Measurements from ENCODE around the gene MERTK. TPM values are rescaled to one million over a fixed set of nuclear protein-coding genes. Genes with fewer than 3 reads are reported as not detected.

Gene MERTK
- total and polyA plus RNA-seq, 4 donors: 9.6 to 61.3 (median 24.2) TPM

GRCh38 chr2:112024896-112025491 lies 126.6 kb downstream of the MERTK start:
- peaks cover 0 to 10% of the 10 kb centered on the region in 2 donors for H3K36me3 ChIP-seq (ENCODE audit: control insufficient read depth in 1 of 2, insufficient read depth in 2 of 2, low read length in 1 of 2)

GRCh38 chr2:112026509-112026908 lies 128.1 kb downstream of the MERTK start:
- WGBS, 2 donors: 82 to 83% methylated on average over 8 of the region's 8 CpGs
- peaks cover 0 to 8% of the 10 kb centered on the region in 2 donors for H3K36me3 ChIP-seq (ENCODE audit: control insufficient read depth in 1 of 2, insufficient read depth in 2 of 2, low read length in 1 of 2)

More at GRCh38 chr2:112024896-112025491, 126.6 kb downstream of the MERTK start:
- H3K4me1 ChIP-seq (ENCODE audit: control insufficient read depth in 1 of 2, insufficient read depth in 2 of 2, low read length in 2 of 2): no peaks in the 10 kb centered on the region
- no peak for DNase-seq
- intact Hi-C loops (cut with DNase I): no loop called here
- 94% methylated on average over 12 of the region's 12 CpGs for WGBS, 2 donors
- no peaks in the 10 kb centered on the region for H3K27me3 ChIP-seq (ENCODE audit: control insufficient read depth in 1 of 2, insufficient read depth in 2 of 2, low read length in 1 of 2)
- peak; percentile 54 for ATAC-seq (ENCODE audit: low FRiP score)
- H3K4me3 ChIP-seq (ENCODE audit: low read length in 2 of 2): no peak overlapping the region
- no peak overlapping the region for H3K27ac ChIP-seq (ENCODE audit: low read depth in 1 of 2, low read length in 2 of 2)
- no peaks in the 10 kb centered on the region for H3K9me3 ChIP-seq (ENCODE audit: control insufficient read depth, low read length)

DNA sequence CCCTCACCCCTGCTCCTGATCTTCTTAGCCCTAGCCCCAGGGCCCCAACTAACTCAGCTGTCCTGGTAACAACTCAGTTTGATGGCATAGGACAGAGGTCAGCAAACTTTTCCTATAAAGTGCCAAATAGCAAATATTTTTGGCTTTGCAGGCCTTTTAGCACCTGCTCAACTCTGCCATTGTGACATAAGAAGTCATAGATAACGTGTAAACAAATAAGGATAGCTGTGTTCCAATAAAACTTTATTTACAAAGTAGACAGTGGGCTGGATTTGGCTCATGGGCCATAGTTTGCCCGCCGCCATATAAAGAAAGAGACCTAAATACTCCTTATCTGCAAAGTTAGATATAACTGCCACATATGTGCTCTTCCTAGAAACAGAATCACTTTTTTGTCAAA lies 129.4 kb downstream of the MERTK start:
- Histone ChIP-seq H3K27me3 (ENCODE audit: control insufficient read depth in 1 of 2, insufficient read depth in 2 of 2, low read length in 1 of 2) (no peaks in the 10 kb centered on the region), H3K4me3 (ENCODE audit: low read length in 2 of 2) (no peak overlapping the region), H3K36me3 (ENCODE audit: control insufficient read depth in 1 of 2, insufficient read depth in 2 of 2, low read length in 1 of 2) (peaks cover 0 to 2% of the 10 kb centered on the region in 2 donors), H3K9me3 (ENCODE audit: control insufficient read depth, low read length) (no peaks in the 10 kb centered on the region), H3K4me1 (ENCODE audit: control insufficient read depth in 1 of 2, insufficient read depth in 2 of 2, low read length in 2 of 2) (no peaks in the 10 kb centered on the region), H3K27ac (ENCODE audit: low read depth in 1 of 2, low read length in 2 of 2) (no peak overlapping the region)
- 99% methylated on average over 3 of the region's 3 CpGs for WGBS, 2 donors
- DNase-seq (no peak), ATAC-seq (ENCODE audit: low FRiP score) (no peak)
- intact Hi-C loops (cut with DNase I): no loop called here

More at GRCh38 chr2:112026509-112026908, 128.1 kb downstream of the MERTK start:
- Histone ChIP-seq H3K4me3 (ENCODE audit: low read length in 2 of 2) (no peak overlapping the region), H3K9me3 (ENCODE audit: control insufficient read depth, low read length) (no peaks in the 10 kb centered on the region), H3K4me1 (ENCODE audit: control insufficient read depth in 1 of 2, insufficient read depth in 2 of 2, low read length in 2 of 2) (no peaks in the 10 kb centered on the region), H3K27me3 (ENCODE audit: control insufficient read depth in 1 of 2, insufficient read depth in 2 of 2, low read length in 1 of 2) (no peaks in the 10 kb centered on the region), H3K27ac (ENCODE audit: low read depth in 1 of 2, low read length in 2 of 2) (no peak overlapping the region)
- no peak for DNase-seq
- intact Hi-C loops (cut with DNase I): no loop called here
- no peak for ATAC-seq (ENCODE audit: low FRiP score)

DNA sequence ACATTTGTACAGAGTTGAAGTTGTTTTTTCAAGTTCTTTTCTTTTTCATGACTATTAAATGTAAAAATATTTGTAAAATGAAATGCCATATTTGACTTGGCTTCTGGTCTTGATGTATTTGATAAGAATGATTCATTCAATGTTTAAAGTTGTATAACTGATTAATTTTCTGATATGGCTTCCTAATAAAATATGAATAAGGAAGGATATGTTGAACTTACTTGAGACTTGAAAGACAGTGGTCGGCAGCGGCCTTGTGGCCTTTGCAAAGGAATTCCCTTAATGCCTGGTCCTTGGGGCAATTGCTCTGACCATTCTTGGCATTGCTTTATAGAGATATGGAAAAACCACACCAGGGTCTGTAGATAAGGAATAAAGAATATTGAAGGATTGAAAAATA lies 130.8 kb downstream of the MERTK start:
- 2 to 11% methylated on average over 2 of the region's 2 CpGs for WGBS, 2 donors
- Histone ChIP-seq H3K9me3 (ENCODE audit: control insufficient read depth, low read length) (no peaks in the 10 kb centered on the region), H3K4me3 (ENCODE audit: low read length in 2 of 2) (no peak overlapping the region), H3K27ac (ENCODE audit: low read depth in 1 of 2, low read length in 2 of 2) (no peak overlapping the region), H3K4me1 (ENCODE audit: control insufficient read depth in 1 of 2, insufficient read depth in 2 of 2, low read length in 2 of 2) (no peaks in the 10 kb centered on the region), H3K36me3 (ENCODE audit: control insufficient read depth in 1 of 2, insufficient read depth in 2 of 2, low read length in 1 of 2) (peaks cover 0 to 2% of the 10 kb centered on the region in 2 donors), H3K27me3 (ENCODE audit: control insufficient read depth in 1 of 2, insufficient read depth in 2 of 2, low read length in 1 of 2) (no peaks in the 10 kb centered on the region)
- DNase-seq (no peak), ATAC-seq (ENCODE audit: low FRiP score) (no peak)
- intact Hi-C loops (cut with DNase I): no loop called here

DNA sequence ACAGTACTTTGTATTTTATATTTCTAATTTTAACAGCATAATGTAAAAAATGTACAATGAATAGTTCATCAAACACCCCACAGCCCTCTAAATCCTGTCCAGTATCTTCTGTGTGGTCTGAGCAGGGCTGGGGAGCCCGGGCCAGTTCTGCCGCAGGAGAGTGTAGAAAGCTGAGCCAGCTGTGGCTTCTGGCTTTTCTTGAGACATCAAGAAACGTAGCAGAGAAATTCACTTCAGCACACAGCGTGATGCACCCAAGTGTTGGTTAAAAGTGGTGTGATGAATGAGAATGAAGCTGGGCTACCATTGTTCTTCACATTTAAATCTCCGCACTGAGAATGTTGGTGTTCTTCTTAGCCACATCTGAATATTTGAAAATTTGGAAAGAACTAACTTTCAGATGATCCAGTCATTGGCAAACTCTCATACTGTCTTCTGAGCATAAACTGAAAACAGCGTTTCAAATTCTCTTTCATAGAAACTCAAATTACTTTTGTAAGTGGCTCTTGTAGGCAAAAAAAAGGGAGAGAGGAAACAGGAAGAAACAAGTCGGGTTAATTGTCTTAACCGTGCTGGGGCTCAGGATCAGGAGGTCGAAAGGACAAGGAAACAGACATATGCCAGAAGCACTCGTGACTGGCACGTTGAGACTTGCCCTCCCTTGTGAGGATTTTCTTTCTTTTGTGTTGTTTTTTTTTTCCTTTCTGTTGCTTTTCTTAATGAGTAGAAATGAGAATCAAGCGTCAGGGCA lies 133.2 kb downstream of the MERTK start:
- Histone ChIP-seq H3K4me1 (ENCODE audit: control insufficient read depth in 1 of 2, insufficient read depth in 2 of 2, low read length in 2 of 2) (no peaks in the 10 kb centered on the region), H3K9me3 (ENCODE audit: control insufficient read depth, low read length) (no peaks in the 10 kb centered on the region), H3K36me3 (ENCODE audit: control insufficient read depth in 1 of 2, insufficient read depth in 2 of 2, low read length in 1 of 2) (no peaks in the 10 kb centered on the region), H3K4me3 (ENCODE audit: low read length in 2 of 2) (no peak overlapping the region), H3K27ac (ENCODE audit: low read depth in 1 of 2, low read length in 2 of 2) (peak overlapping the region in 1 of 2 donors; percentile 6), H3K27me3 (ENCODE audit: control insufficient read depth in 1 of 2, insufficient read depth in 2 of 2, low read length in 1 of 2) (no peaks in the 10 kb centered on the region)
- DNase-seq: peak in 1 of 2 donors; percentile 58
- ATAC-seq (ENCODE audit: low FRiP score): no peak
- intact Hi-C loops (cut with DNase I): loop anchor here in 1 of 2 donors (5.0 kb wide), 1 partner anchor 134 kb away; the partner anchor contains the start of gene MERTK
- 19 to 22% methylated on average over 12 of the region's 12 CpGs for WGBS, 2 donors

DNA sequence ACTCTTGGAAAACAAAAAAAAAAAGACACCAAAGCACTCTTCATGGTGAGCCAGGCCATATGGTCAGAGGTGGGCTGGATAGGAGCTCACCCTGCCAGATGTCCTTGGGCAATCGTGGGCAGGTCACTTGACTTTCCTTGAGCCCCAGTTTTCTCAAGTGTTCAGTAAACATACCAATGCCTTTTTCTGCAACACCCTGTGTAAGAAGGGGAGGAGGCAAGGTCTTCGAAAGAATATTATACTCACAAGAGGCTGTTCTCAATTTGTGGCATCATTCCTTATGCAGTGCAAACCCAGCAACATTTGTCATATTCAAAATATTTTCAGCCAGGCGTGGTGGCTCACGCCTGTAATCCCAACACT lies 133.8 kb downstream of the MERTK start:
- H3K27ac ChIP-seq (ENCODE audit: low read depth in 1 of 2, low read length in 2 of 2): peak overlapping the region in 1 of 2 donors; percentile 21
- H3K27me3 ChIP-seq (ENCODE audit: control insufficient read depth in 1 of 2, insufficient read depth in 2 of 2, low read length in 1 of 2): no peaks in the 10 kb centered on the region
- H3K36me3 ChIP-seq (ENCODE audit: control insufficient read depth in 1 of 2, insufficient read depth in 2 of 2, low read length in 1 of 2): no peaks in the 10 kb centered on the region
- H3K9me3 ChIP-seq (ENCODE audit: control insufficient read depth, low read length): no peaks in the 10 kb centered on the region
- ATAC-seq (ENCODE audit: low FRiP score) (peak; percentile 31), DNase-seq (no peak)
- no peak overlapping the region for H3K4me3 ChIP-seq (ENCODE audit: low read length in 2 of 2)
- no peaks in the 10 kb centered on the region for H3K4me1 ChIP-seq (ENCODE audit: control insufficient read depth in 1 of 2, insufficient read depth in 2 of 2, low read length in 2 of 2)
- intact Hi-C loops (cut with DNase I): loop anchor here in 1 of 2 donors (5.0 kb wide), 1 partner anchor 135 kb away; the partner anchor contains the start of gene MERTK
- WGBS, 2 donors: 36 to 49% methylated on average over 4 of the region's 4 CpGs

- Histone ChIP-seq H3K27ac (ENCODE audit: low read depth in 1 of 2, low read length in 2 of 2) (peak overlapping the region in 1 of 2 donors; percentile 64), H3K27me3 (ENCODE audit: control insufficient read depth in 1 of 2, insufficient read depth in 2 of 2, low read length in 1 of 2) (no peaks in the 10 kb centered on the region), H3K9me3 (ENCODE audit: control insufficient read depth, low read length) (no peaks in the 10 kb centered on the region), H3K4me3 (ENCODE audit: low read length in 2 of 2) (no peak overlapping the region), H3K4me1 (ENCODE audit: control insufficient read depth in 1 of 2, insufficient read depth in 2 of 2, low read length in 2 of 2) (no peaks in the 10 kb centered on the region), H3K36me3 (ENCODE audit: control insufficient read depth in 1 of 2, insufficient read depth in 2 of 2, low read length in 1 of 2) (no peaks in the 10 kb centered on the region)
- DNase-seq (peak in 1 of 2 donors; percentile 83), ATAC-seq (ENCODE audit: low FRiP score) (peak; percentile 59)
- WGBS, 2 donors: 26% methylated on average over 4 of the region's 4 CpGs
- intact Hi-C loops (cut with DNase I): loop anchor here in 1 of 2 donors (5.0 kb wide), 1 partner anchor 136 kb away; the partner anchor contains the start of gene MERTK
Measured at GRCh38 chr2:112032689-112033465, 134.5 kb downstream of the MERTK start.

- Histone ChIP-seq H3K27ac (ENCODE audit: low read depth in 1 of 2, low read length in 2 of 2) (no peak overlapping the region), H3K36me3 (ENCODE audit: control insufficient read depth in 1 of 2, insufficient read depth in 2 of 2, low read length in 1 of 2) (no peaks in the 10 kb centered on the region), H3K4me1 (ENCODE audit: control insufficient read depth in 1 of 2, insufficient read depth in 2 of 2, low read length in 2 of 2) (no peaks in the 10 kb centered on the region), H3K9me3 (ENCODE audit: control insufficient read depth, low read length) (no peaks in the 10 kb centered on the region), H3K27me3 (ENCODE audit: control insufficient read depth in 1 of 2, insufficient read depth in 2 of 2, low read length in 1 of 2) (no peaks in the 10 kb centered on the region), H3K4me3 (ENCODE audit: low read length in 2 of 2) (no peak overlapping the region)
- DNase-seq: peak in 1 of 2 donors; percentile 70
- intact Hi-C loops (cut with DNase I): loop anchor here in 1 of 2 donors (5.0 kb wide), 1 partner anchor 136 kb away; the partner anchor contains the start of gene MERTK
- 2 to 4% methylated on average over 1 of the region's 1 CpG for WGBS, 2 donors
- ATAC-seq (ENCODE audit: low FRiP score): no peak
Measured at GRCh38 chr2:112033600-112033999, 135.2 kb downstream of the MERTK start.
